Glutamatergic neuron (in vitro differentiated cells): Measurements from ENCODE around the gene CLCN1. TPM values are rescaled to one million over a fixed set of nuclear protein-coding genes. Genes with fewer than 3 reads are reported as not detected.
A peak's percentile ranks its signal among the peaks of the same experiment; 100 is the strongest.

Experiments
- DNase-seq: peaks from one replicate; pipeline ENCODE4 v3.0.0; 2022
- H3K27ac Mint-ChIP-seq: one replicate; pipeline ENCODE4 v1.8.0; 2020; ENCODE audit warnings: mild to moderate bottlenecking, mixed read lengths, inconsistent platforms; ENCODE audit not compliant: unreplicated experiment
- H3K27me3 Mint-ChIP-seq: one replicate; pipeline ENCODE4 v1.8.0; 2020; ENCODE audit warnings: mild to moderate bottlenecking, moderate library complexity, mixed read lengths, inconsistent platforms; ENCODE audit not compliant: unreplicated experiment
- H3K36me3 Mint-ChIP-seq: one replicate; pipeline ENCODE4 v1.8.0; 2020; ENCODE audit warnings: mild to moderate bottlenecking, mixed read lengths, inconsistent platforms; ENCODE audit not compliant: unreplicated experiment
- H3K4me1 Mint-ChIP-seq: one replicate; pipeline ENCODE4 v1.8.0; 2020; ENCODE audit warnings: mild to moderate bottlenecking, low read depth, mixed read lengths, inconsistent platforms; ENCODE audit not compliant: unreplicated experiment
- H3K4me3 Mint-ChIP-seq: one replicate; pipeline ENCODE4 v1.8.0; 2020; ENCODE audit warnings: mild to moderate bottlenecking, mixed read lengths, inconsistent platforms; ENCODE audit not compliant: unreplicated experiment
- H3K9me3 Mint-ChIP-seq: one replicate; pipeline ENCODE4 v1.8.0; 2020; ENCODE audit warnings: mild to moderate bottlenecking, moderate library complexity, mixed read lengths, inconsistent platforms; ENCODE audit not compliant: unreplicated experiment
- CTCF ChIP-seq: fragments of 200-600 bp; sonication (generic); IDR thresholded peaks from one replicate; pipeline ENCODE4 v1.5.0; 2021; ENCODE audit not compliant: partially characterized antibody, unreplicated experiment
- total RNA-seq: library from RNA; stranded (reverse); fragmentation: NEBNext Ultra II Directional; extraction: Animal tissue kit (Norgen Biotek cat#: 25700); gene quantifications from one replicate; pipeline ENCODE4 v1.2.1, GENCODE V29; 2021; ENCODE audit not compliant: unreplicated experiment

CLCN1 gene
- total RNA-seq, 1 donor from 2014 or later: 0.56 TPM

GRCh38 chr7:143396182-143396581, 80.3 kb downstream of the CLCN1 start:
- Mint-ChIP-seq H3K4me3 (no peak overlapping the region), H3K4me1 (no peaks in the 10 kb centered on the region), H3K27me3 (peaks cover 10% of the 10 kb centered on the region), H3K27ac (no peak overlapping the region), H3K9me3 (peaks cover 8% of the 10 kb centered on the region), H3K36me3 (no peaks in the 10 kb centered on the region)
- no peak for DNase-seq
- TF ChIP-seq CTCF: no peak

- peaks cover 10% of the 10 kb centered on the region for H3K27me3 Mint-ChIP-seq
- peak overlapping the region; percentile 38 for H3K27ac Mint-ChIP-seq
- H3K9me3 Mint-ChIP-seq: peaks cover 8% of the 10 kb centered on the region
- peak overlapping the region; percentile 34 for H3K4me3 Mint-ChIP-seq
- TF ChIP-seq CTCF: no peak
- DNase-seq: no peak
- H3K4me1 Mint-ChIP-seq: no peaks in the 10 kb centered on the region
- H3K36me3 Mint-ChIP-seq: no peaks in the 10 kb centered on the region
Measured at GRCh38 chr7:143396625-143397556, 81.0 kb downstream of the CLCN1 start.

GRCh38 chr7:143397710-143398530, 82.0 kb downstream of the CLCN1 start:
- no peaks in the 10 kb centered on the region for H3K36me3 Mint-ChIP-seq
- no peak for DNase-seq
- no peak for TF ChIP-seq CTCF
- no peak overlapping the region for H3K4me3 Mint-ChIP-seq
- peaks cover 10% of the 10 kb centered on the region for H3K27me3 Mint-ChIP-seq
- no peak overlapping the region for H3K27ac Mint-ChIP-seq
- no peaks in the 10 kb centered on the region for H3K4me1 Mint-ChIP-seq
- H3K9me3 Mint-ChIP-seq: peaks cover 8% of the 10 kb centered on the region

- H3K27me3 Mint-ChIP-seq: peaks cover 10% of the 10 kb centered on the region
- H3K4me3 Mint-ChIP-seq: no peak overlapping the region
- peaks cover 8% of the 10 kb centered on the region for H3K9me3 Mint-ChIP-seq
- no peak for TF ChIP-seq CTCF
- no peak overlapping the region for H3K27ac Mint-ChIP-seq
- no peak for DNase-seq
- H3K4me1 Mint-ChIP-seq: no peaks in the 10 kb centered on the region
- no peaks in the 10 kb centered on the region for H3K36me3 Mint-ChIP-seq
Measured at GRCh38 chr7:143398616-143399015, 82.7 kb downstream of the CLCN1 start.
